ENCODE data around the gene UBE2O.
"Not testable (repeated sequence)": the region's sequence is repeated elsewhere in the genome, so short reads cannot be mapped to it uniquely, and the experiment has no call there.

Gene UBE2O

GRCh38 chr17:76367642-76368041 is 85.3 kb downstream of the UBE2O start:
- no peak for DNase-seq

- no peak for DNase-seq
These were observed 86.7 kb downstream of the UBE2O start for GRCh38 chr17:76366247-76366646.

- no peak for DNase-seq
These were observed 87.6 kb downstream of the UBE2O start for GRCh38 chr17:76365256-76365903.

- no peak for DNase-seq
These were observed 89.7 kb downstream of the UBE2O start for GRCh38 chr17:76363107-76363842.

GRCh38 chr17:76360461-76360860 is 92.5 kb downstream of the UBE2O start:
- no peak for DNase-seq

- DNase-seq = not testable (repeated sequence)
These were observed 93.2 kb downstream of the UBE2O start for GRCh38 chr17:76359776-76360175.

- no peak for DNase-seq
These were observed 93.6 kb downstream of the UBE2O start for GRCh38 chr17:76359375-76359774.

- no peak for DNase-seq
These were observed 95.3 kb downstream of the UBE2O start for GRCh38 chr17:76357597-76358158.

- no peak for DNase-seq
These were observed 96.0 kb downstream of the UBE2O start for GRCh38 chr17:76356803-76357456.

GRCh38 chr17:76354747-76355310 is 98.1 kb downstream of the UBE2O start:
- no peak for DNase-seq

- DNase-seq = no peak
These were observed 98.6 kb downstream of the UBE2O start for GRCh38 chr17:76354317-76354729.

- peak; percentile 88 for DNase-seq
These were observed 99.2 kb downstream of the UBE2O start, which contains the start of gene PRPSAP1 for GRCh38 chr17:76353599-76354316. TSS of gene PRPSAP1 (minus strand) at chr17:76353916. CDS start at chr17:76353703, 213 bp downstream.

GRCh38 chr17:76353004-76353598 is 99.9 kb downstream of the UBE2O start:
- no peak for DNase-seq

GRCh38 chr17:76351526-76352071 is 101.4 kb downstream of the UBE2O start:
- no peak for DNase-seq

- DNase-seq = no peak
These were observed 102.5 kb downstream of the UBE2O start for GRCh38 chr17:76350463-76350862.

- not testable (repeated sequence) for DNase-seq
These were observed 106.0 kb downstream of the UBE2O start for GRCh38 chr17:76346936-76347335.

- no peak for DNase-seq
These were observed 107.5 kb downstream of the UBE2O start for GRCh38 chr17:76345377-76345974.

GRCh38 chr17:76343106-76343505 is 109.8 kb downstream of the UBE2O start:
- no peak for DNase-seq

GRCh38 chr17:76341301-76341700 is 111.7 kb downstream of the UBE2O start:
- no peak for DNase-seq

Data from NCI-H510A (cell line).